Right lobe of liver (tissue), 6 donors: ENCODE data around the gene ZNF764. TPM values are rescaled to one million over a fixed set of nuclear protein-coding genes. Genes with fewer than 3 reads are reported as not detected.

ENCODE experiments used
- ATAC-seq, 4 donors: fragments of 200-7000 bp; cut with Tn5 transposase; one replicate each; pipeline ENCODE4 v1.9.1; 2020; ENCODE audit warnings: mild to moderate bottlenecking in 4 of 4, moderate library complexity in 4 of 4
- DNase-seq, 3 donors: peaks; one replicate each; pipeline ENCODE4 v3.0.0-alpha.2; 2020
- H3K27ac ChIP-seq, 3 donors: fragments of 200-600 bp; one replicate each; pipeline ENCODE4 v1.8.0; 2022
- H3K27me3 ChIP-seq, 2 donors: fragments of 200-600 bp; one replicate each; pipeline ENCODE4 v1.8.0; 2022
- H3K36me3 ChIP-seq, 4 donors: fragments of 200-600 bp; sonication (generic) in 1 of 4; one replicate each; pipeline versions ENCODE4 v1.5.1 to v1.8.0; 2017 to 2022; ENCODE audit warnings: control low read depth in 1 of 4
- H3K4me1 ChIP-seq, 4 donors: fragments of 200-600 bp; sonication (generic) in 1 of 4; one replicate each; pipeline versions ENCODE4 v1.5.1 to v1.8.0; 2017 to 2022; ENCODE audit warnings: control low read depth in 1 of 4
- H3K4me3 ChIP-seq, 3 donors: fragments of 200-600 bp; one replicate each; pipeline ENCODE4 v1.8.0; 2022
- H3K9me3 ChIP-seq, 4 donors: fragments of 200-600 bp; sonication (generic) in 1 of 4; one replicate each; pipeline versions ENCODE4 v1.5.1 to v1.8.0; 2017 to 2022; ENCODE audit warnings: control low read depth in 1 of 4
- CTCF ChIP-seq, 4 donors: fragments of 200-600 bp in 3 of 4; fragments of 450-650 bp in 1 of 4; IDR thresholded peaks; one replicate each; pipeline versions ENCODE4 v1.5.1 to v1.8.0; 2016 to 2022; ENCODE audit warnings: antibody characterized with exemption in 4 of 4, mild to moderate bottlenecking in 2 of 4
- POLR2A ChIP-seq: fragments of 450-650 bp; IDR thresholded peaks from one replicate; pipeline ENCODE4 v1.6.1; 2017; ENCODE audit warnings: antibody characterized with exemption, mild to moderate bottlenecking
- WGBS: methylation state at CpG from one replicate; pipeline ENCODE4 v1.1.6; 2018; ENCODE audit warnings: low coverage, low lambda C conversion rate; ENCODE audit not compliant: insufficient coverage; ENCODE audit errors: missing lambda C conversion rate; 5-methylcytosine and 5-hydroxymethylcytosine counted together
- intact Hi-C, 2 donors: fragments of 100-400 bp; cut with DNase I; formaldehyde crosslinking; loops; one replicate each; pipeline versions ENCODE4 v1.11.2 to v1.14.1; 2022
- total RNA-seq, 6 experiments: library from RNA; depleted of rRNA in 2 of 6; stranded (reverse); fragments of >200 nt in 2 of 6; fragmentation: NEBNext Ultra II Directional in 3 of 6; extraction: Animal tissue kit (Norgen Biotek cat#: 25700) in 3 of 6; gene quantifications; one replicate each; pipeline versions ENCODE4 v1.1.0 to v1.2.4, GENCODE V29; 2016 to 2023
- donor health status: DM: no; HTN: yes; CAD: no.
- donor health status: DM: no; HTN: no; CAD: no.
- donor health status: DM: no; HTN: no; CAD: no.
- donor health status: DM: no; HTN: yes; CAD: no.
- donor health status: DM: no; HTN: yes; CAD: no.

ZNF764 gene
- total RNA-seq, 6 experiments from 2014 or later, result 3.2 to 6.5 (median 4.8) TPM

- intact Hi-C loops, result no loop called here
- no peak overlapping the region for H3K4me3 ChIP-seq
- no peaks in the 10 kb centered on the region for H3K27me3 ChIP-seq
- 72% methylated on average over 3 of the region's 3 CpGs for WGBS
- H3K27ac ChIP-seq, result no peak overlapping the region
- H3K9me3 ChIP-seq, result no peaks in the 10 kb centered on the region
- ATAC-seq (peak in 2 of 4 donors; percentile 17 to 27), DNase-seq (no peak)
- peaks cover 0 to 6% (median 0%) of the 10 kb centered on the region in 4 donors for H3K4me1 ChIP-seq
- peaks cover 0 to 13% (median 4%) of the 10 kb centered on the region in 4 donors for H3K36me3 ChIP-seq
- TF ChIP-seq CTCF (IDR thresholded peaks at IDR 0.05) (no peak), POLR2A (no peak)
Observed at GRCh38 chr16:30551781-30552180, 6.4 kb downstream of the ZNF764 start.

GRCh38 chr16:30548416-30549253 lies 9.5 kb downstream of the ZNF764 start:
- no peak for ATAC-seq
- intact Hi-C loops, result no loop called here
- H3K4me1 ChIP-seq, result no peaks in the 10 kb centered on the region
- no peaks in the 10 kb centered on the region for H3K27me3 ChIP-seq
- no peak for TF ChIP-seq POLR2A
- no peak for TF ChIP-seq CTCF (IDR thresholded peaks at IDR 0.05)
- 62% methylated on average over 5 of the region's 8 CpGs for WGBS
- no peaks in the 10 kb centered on the region for H3K36me3 ChIP-seq
- H3K4me3 ChIP-seq, result no peak overlapping the region
- no peaks in the 10 kb centered on the region for H3K9me3 ChIP-seq
- H3K27ac ChIP-seq, result no peak overlapping the region
- DNase-seq, result no peak

GRCh38 chr16:30546115-30546514 lies 12.1 kb downstream of the ZNF764 start:
- TF ChIP-seq POLR2A, result no peak
- no peak for TF ChIP-seq CTCF (IDR thresholded peaks at IDR 0.05)
- no peak overlapping the region for H3K4me3 ChIP-seq
- no peak overlapping the region for H3K27ac ChIP-seq
- H3K27me3 ChIP-seq, result no peaks in the 10 kb centered on the region
- peak in 3 of 4 donors; percentile 25 to 43 (median 33) for ATAC-seq
- WGBS, result 58% methylated on average over 4 of the region's 8 CpGs
- H3K4me1 ChIP-seq, result no peaks in the 10 kb centered on the region
- no peak for DNase-seq
- H3K9me3 ChIP-seq, result no peaks in the 10 kb centered on the region
- H3K36me3 ChIP-seq, result no peaks in the 10 kb centered on the region
- intact Hi-C loops, result no loop called here

- Histone ChIP-seq H3K27ac (no peak overlapping the region), H3K4me3 (no peak overlapping the region), H3K27me3 (no peaks in the 10 kb centered on the region), H3K4me1 (no peaks in the 10 kb centered on the region), H3K36me3 (no peaks in the 10 kb centered on the region), H3K9me3 (no peaks in the 10 kb centered on the region)
- DNase-seq, result no peak
- WGBS, result 80% methylated on average over 4 of the region's 5 CpGs
- intact Hi-C loops, result no loop called here
- ATAC-seq, result no peak
- TF ChIP-seq CTCF (IDR thresholded peaks at IDR 0.05) (no peak), POLR2A (no peak)
Observed at GRCh38 chr16:30543067-30543466, 15.1 kb downstream of the ZNF764 start.
